K562 (cell line): ENCODE measurements around the gene MCEMP1. TPM values are rescaled to one million over a fixed set of nuclear protein-coding genes. Genes with fewer than 3 reads are reported as not detected.

Source experiments
- CBX1 ChIP-seq: sonication (generic); IDR thresholded peaks from 2 replicates; pipeline ENCODE4 v1.6.1; 2016; ENCODE audit warnings: antibody characterized with exemption, low read depth, mild to moderate bottlenecking
- DNMT1 ChIP-seq: fragments of 450-650 bp; IDR thresholded peaks from 2 replicates; pipeline ENCODE4 v1.6.1; 2016; ENCODE audit warnings: antibody characterized with exemption, mild to moderate bottlenecking
- E2F3 ChIP-seq: fragments of 250-450 bp; sonication (Bioruptor Pico); IDR thresholded peaks from 2 replicates; pipeline ENCODE4 v1.4.0; 2020; ENCODE audit warnings: mild to moderate bottlenecking
- ETV5 ChIP-seq: sonication (generic); formaldehyde crosslinking; IDR thresholded peaks from 2 replicates; pipeline ENCODE4 v1.4.0; 2020; ENCODE audit warnings: low read depth, mild to moderate bottlenecking, missing genetic modification reagents
- ILF3 ChIP-seq: fragments of 450-650 bp; IDR thresholded peaks from 2 replicates; pipeline ENCODE4 v1.6.1; 2018; ENCODE audit warnings: antibody characterized with exemption, mild to moderate bottlenecking, moderate library complexity, borderline replicate concordance
- MCM5 ChIP-seq: fragments of 450-650 bp; IDR thresholded peaks from 2 replicates; pipeline ENCODE4 v1.6.1; 2016; ENCODE audit warnings: low read depth
- MYC ChIP-seq, 2 experiments: fragments of 250-450 bp in 1 of 2; sonication (Bioruptor Pico) in 1 of 2; IDR thresholded peaks; 2 replicates each; pipeline versions ENCODE4 v1.5.1 to v1.6.1; 2012 to 2021; ENCODE audit warnings: low read depth in 2 of 2, borderline replicate concordance in 1 of 2, improper control_type of control experiment in 1 of 2, low read length in 1 of 2, mild to moderate bottlenecking in 1 of 2, moderate library complexity in 1 of 2
- NBN ChIP-seq: fragments of 450-650 bp; IDR thresholded peaks from 2 replicates; pipeline ENCODE4 v1.6.1; 2016; ENCODE audit warnings: low read depth, mild to moderate bottlenecking
- NRF1 ChIP-seq, 2 experiments: fragments of 450-650 bp; IDR thresholded peaks in 1 of 2; conservative IDR thresholded peaks in 1 of 2; 2 replicates each; pipeline ENCODE4 v1.6.1; 2014; ENCODE audit warnings: mild to moderate bottlenecking in 2 of 2
- PHF8 ChIP-seq: fragments of 200-600 bp; sonication (generic); IDR thresholded peaks from 2 replicates; pipeline ENCODE4 v1.6.1; 2012; ENCODE audit warnings: mixed run types, mild to moderate bottlenecking, inconsistent platforms, low read length, moderate library complexity, borderline replicate concordance
- RCOR1 ChIP-seq, 2 experiments: IDR thresholded peaks; 2 replicates each; pipeline ENCODE4 v1.6.1; 2012; ENCODE audit warnings: low read depth in 2 of 2, low read length in 2 of 2, borderline replicate concordance in 1 of 2, improper control_type of control experiment in 1 of 2
- SRSF7 ChIP-seq: fragments of 200-400 bp; formaldehyde crosslinking; optimal IDR thresholded peaks from 2 replicates; pipeline ENCODE3; 2017; ENCODE audit warnings: mild to moderate bottlenecking, low read depth, low read length
- SUPT5H ChIP-seq: fragments of 450-650 bp; IDR thresholded peaks from 2 replicates; pipeline ENCODE4 v1.6.1; 2016
- TAF1 ChIP-seq: IDR thresholded peaks from 2 replicates; pipeline ENCODE4 v1.6.1; 2011; ENCODE audit warnings: mild to moderate bottlenecking, low read length, moderate library complexity; ENCODE audit not compliant: insufficient read depth, control insufficient read depth, severe bottlenecking; ENCODE audit errors: extremely low read depth
- TAF7 ChIP-seq: fragments of 450-650 bp; IDR thresholded peaks from 2 replicates; pipeline ENCODE4 v1.6.1; 2016; ENCODE audit warnings: missing genetic modification characterization, missing compliant biosample characterization
- TSHZ1 ChIP-seq: fragments of 250-450 bp; sonication (Bioruptor Pico); IDR thresholded peaks from 2 replicates; pipeline ENCODE4 v1.4.0; 2020; ENCODE audit warnings: mild to moderate bottlenecking, moderate library complexity
- ZBTB1 ChIP-seq: sonication (generic); formaldehyde crosslinking; IDR thresholded peaks from 2 replicates; pipeline ENCODE4 v1.8.1; 2023; ENCODE audit warnings: missing genetic modification reagents, low read depth, mild to moderate bottlenecking, borderline replicate concordance
- ZFX ChIP-seq: sonication (generic); formaldehyde crosslinking; IDR thresholded peaks from 2 replicates; pipeline ENCODE4 v1.8.0; 2022; ENCODE audit warnings: mild to moderate bottlenecking, missing genetic modification reagents, moderate library complexity
- ZNF280B ChIP-seq: fragments of 250-450 bp; sonication (Bioruptor Pico); IDR thresholded peaks from 2 replicates; pipeline ENCODE4 v1.5.1; 2021; ENCODE audit warnings: mild to moderate bottlenecking
- ZNF311 ChIP-seq: fragments of 250-450 bp; sonication (Bioruptor Pico); IDR thresholded peaks from 2 replicates; pipeline ENCODE4 v1.4.0; 2020; ENCODE audit warnings: mild to moderate bottlenecking, moderate library complexity
- ZNF431 ChIP-seq: sonication (generic); formaldehyde crosslinking; IDR thresholded peaks from 2 replicates; pipeline ENCODE4 v1.8.0; 2022; ENCODE audit warnings: mild to moderate bottlenecking, missing genetic modification reagents
- ZNF780A ChIP-seq: fragments of 250-450 bp; sonication (Bioruptor Pico); IDR thresholded peaks from 2 replicates; pipeline ENCODE4 v1.5.0; 2021; ENCODE audit warnings: mild to moderate bottlenecking
- polyA plus RNA-seq, 8 experiments: library from polyadenylated mRNA; depleted of rRNA in 4 of 8; stranded (reverse) in 5 of 8; unstranded in 3 of 8; fragments of >200 nt; fragmentation: Nextera tagmentation in 2 of 8; fragmentation: Illumina TruSeq in 1 of 8; extraction: Ambion mirVana in 2 of 8; extraction: Trizol in 1 of 8; gene quantifications; 2 replicates each; pipeline versions ENCODE4 v1.2.1 to v1.2.3, GENCODE V29; 2011 to 2014; ENCODE audit warnings: inconsistent platforms in 1 of 8, missing spikeins in 1 of 8
- total RNA-seq, 7 experiments: library from RNA; depleted of rRNA in 6 of 7; stranded (reverse); fragments of >200 nt in 6 of 7; fragmentation: Illumina TruSeq in 2 of 7; extraction: Trizol in 2 of 7; gene quantifications; 2 replicates each; pipeline versions ENCODE4 v1.2.1 to v1.2.3, GENCODE V29; 2011 to 2021; ENCODE audit warnings: low replicate concordance in 1 of 7

Gene MCEMP1
- total and polyA plus RNA-seq, 9 of the 15 experiments (the other 6 are each of a cell fraction or from before 2014, with no cell fraction given), result 0.11 to 1.8 (median 0.51) TPM

- TF ChIP-seq ZNF280B (CRISPR knock-in tag) (no peak), ZFX (CRISPR knock-in tag) (peak; percentile 17; the same call in 1 of the 2 replicates), PHF8 (peak; percentile 68; the same call in 1 of the 2 replicates), TSHZ1 (CRISPR knock-in tag) (no peak), ZNF431 (peak; percentile 75), ZNF311 (CRISPR knock-in tag) (no peak), TAF1 (peak; percentile 83), ZBTB1 (CRISPR knock-in tag) (no peak; the same call in 1 of the 2 replicates), SRSF7 (no peak), SUPT5H (peak; percentile 78), NBN (no peak), DNMT1 (no peak), MYC (IDR thresholded peaks at IDR 0.05; ENCODE audit: low read depth, low read length) (peak; percentile 38; the same call in 1 of the 2 replicates), MYC (CRISPR knock-in tag; IDR thresholded peaks at IDR 0.05; ENCODE audit: borderline replicate concordance, low read depth) (no peak), ETV5 (CRISPR knock-in tag) (peak; percentile 44; the same call in 1 of the 2 replicates), NRF1 (conservative IDR thresholded peaks at IDR 0.05 in 1 of 2, IDR thresholded peaks at IDR 0.05 in 1 of 2) (peak; percentile 85 to 88), ZNF780A (CRISPR knock-in tag) (no peak), CBX1 (peak; percentile 70), TAF7 (tag) (peak; percentile 67), RCOR1 (IDR thresholded peaks at IDR 0.05; ENCODE audit: borderline replicate concordance in 1 of 2, low read depth in 2 of 2, low read length in 2 of 2) (no peak), E2F3 (CRISPR knock-in tag) (no peak), MCM5 (no peak), ILF3 (peak; percentile 36; the same call in 1 of the 2 replicates)
These were observed 40.1 kb upstream of the MCEMP1 start, which contains the start of gene STXBP2 (continued) for GRCh38 chr19:7636691-7637373.
